Thoracic aorta (tissue), 2 donors: ENCODE data around the gene STAU1. TPM values are rescaled to one million over a fixed set of nuclear protein-coding genes. Genes with fewer than 3 reads are reported as not detected.
"Not testable (repeated sequence)": the region's sequence is repeated elsewhere in the genome, so short reads cannot be mapped to it uniquely, and the experiment has no call there.

ENCODE experiments used
- ATAC-seq: fragments of 150-250 bp; one replicate; pipeline ENCODE4 v1.8.0; 2017; ENCODE audit warnings: low read depth; ENCODE audit not compliant: insufficient number of reproducible peaks, low FRiP score
- DNase-seq: peaks from one replicate; pipeline ENCODE4 v3.0.0-alpha.2; 2020; ENCODE audit warnings: low spot score
- H3K27ac ChIP-seq, 2 donors: fragments of 200-600 bp; sonication (generic); 1 replicate in 1 of 2; 2 replicates in 1 of 2; pipeline ENCODE4 v1.5.1; 2016; ENCODE audit warnings: mild to moderate bottlenecking in 2 of 2, moderate library complexity in 2 of 2
- H3K27me3 ChIP-seq: fragments of 200-600 bp; sonication (generic); replicated peaks from 2 replicates; pipeline ENCODE4 v1.6.0; 2016; ENCODE audit warnings: mild to moderate bottlenecking; ENCODE audit not compliant: insufficient read depth
- H3K36me3 ChIP-seq: fragments of 200-600 bp; sonication (generic); one replicate; pipeline ENCODE4 v1.5.1; 2016
- H3K4me1 ChIP-seq, 2 donors: fragments of 200-600 bp; sonication (generic); 1 replicate in 1 of 2; 2 replicates in 1 of 2; pipeline versions ENCODE4 v1.5.1 to v1.6.0; 2016; ENCODE audit warnings: low read depth in 2 of 2, mild to moderate bottlenecking in 1 of 2; ENCODE audit not compliant: control insufficient read depth in 1 of 2
- H3K4me3 ChIP-seq: fragments of 200-600 bp; sonication (generic); 2 replicates; pipeline ENCODE4 v1.5.1; 2016; ENCODE audit warnings: mild to moderate bottlenecking
- H3K9me3 ChIP-seq: fragments of 200-600 bp; sonication (generic); 2 replicates; pipeline ENCODE4 v1.5.1; 2016
- total RNA-seq, 2 donors: library from RNA; depleted of rRNA; stranded (reverse); fragments of >200 nt; gene quantifications; one replicate each; pipeline versions ENCODE4 v1.1.0 to v1.2.3, GENCODE V29; 2016
- TF ChIP-seq, protein P1 (sequence below): fragments of 200-600 bp; sonication (generic); IDR thresholded peaks from one replicate; pipeline ENCODE4 v1.5.1; 2019; ENCODE audit warnings: antibody characterized with exemption

The STAU1 gene
- total RNA-seq, 2 donors from 2014 or later, result 54.0 to 94.2 TPM

DNA sequence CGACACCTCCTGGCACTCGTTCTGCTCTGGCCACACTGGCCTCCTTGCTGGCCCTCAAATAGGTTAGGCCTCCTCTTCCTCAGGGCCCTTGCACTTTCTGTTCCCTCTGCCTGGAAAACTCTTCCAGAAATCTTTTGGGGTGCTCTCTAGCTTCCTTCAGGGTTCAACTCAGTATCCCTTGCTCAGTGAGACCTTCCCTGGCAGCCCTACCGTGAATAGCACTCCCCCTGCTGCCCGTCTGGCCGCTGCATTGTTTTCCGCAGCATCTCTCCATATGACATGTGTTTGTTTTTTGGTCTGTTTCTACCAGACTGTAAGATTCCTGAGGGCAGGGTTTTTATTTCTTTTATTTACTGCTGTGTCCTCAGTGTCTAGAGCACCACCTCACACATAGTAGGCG is 37.8 kb upstream of the STAU1 start:
- Histone ChIP-seq H3K27ac (no peak overlapping the region), H3K36me3 (peaks cover 58% of the 10 kb centered on the region), H3K9me3 (no peaks in the 10 kb centered on the region), H3K27me3 (no peaks in the 10 kb centered on the region), H3K4me3 (no peak overlapping the region), H3K4me1 (no peaks in the 10 kb centered on the region)
- ATAC-seq (no peak), DNase-seq (no peak)
- TF ChIP-seq, protein P1, sequence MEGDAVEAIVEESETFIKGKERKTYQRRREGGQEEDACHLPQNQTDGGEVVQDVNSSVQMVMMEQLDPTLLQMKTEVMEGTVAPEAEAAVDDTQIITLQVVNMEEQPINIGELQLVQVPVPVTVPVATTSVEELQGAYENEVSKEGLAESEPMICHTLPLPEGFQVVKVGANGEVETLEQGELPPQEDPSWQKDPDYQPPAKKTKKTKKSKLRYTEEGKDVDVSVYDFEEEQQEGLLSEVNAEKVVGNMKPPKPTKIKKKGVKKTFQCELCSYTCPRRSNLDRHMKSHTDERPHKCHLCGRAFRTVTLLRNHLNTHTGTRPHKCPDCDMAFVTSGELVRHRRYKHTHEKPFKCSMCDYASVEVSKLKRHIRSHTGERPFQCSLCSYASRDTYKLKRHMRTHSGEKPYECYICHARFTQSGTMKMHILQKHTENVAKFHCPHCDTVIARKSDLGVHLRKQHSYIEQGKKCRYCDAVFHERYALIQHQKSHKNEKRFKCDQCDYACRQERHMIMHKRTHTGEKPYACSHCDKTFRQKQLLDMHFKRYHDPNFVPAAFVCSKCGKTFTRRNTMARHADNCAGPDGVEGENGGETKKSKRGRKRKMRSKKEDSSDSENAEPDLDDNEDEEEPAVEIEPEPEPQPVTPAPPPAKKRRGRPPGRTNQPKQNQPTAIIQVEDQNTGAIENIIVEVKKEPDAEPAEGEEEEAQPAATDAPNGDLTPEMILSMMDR, result no peak

DNA sequence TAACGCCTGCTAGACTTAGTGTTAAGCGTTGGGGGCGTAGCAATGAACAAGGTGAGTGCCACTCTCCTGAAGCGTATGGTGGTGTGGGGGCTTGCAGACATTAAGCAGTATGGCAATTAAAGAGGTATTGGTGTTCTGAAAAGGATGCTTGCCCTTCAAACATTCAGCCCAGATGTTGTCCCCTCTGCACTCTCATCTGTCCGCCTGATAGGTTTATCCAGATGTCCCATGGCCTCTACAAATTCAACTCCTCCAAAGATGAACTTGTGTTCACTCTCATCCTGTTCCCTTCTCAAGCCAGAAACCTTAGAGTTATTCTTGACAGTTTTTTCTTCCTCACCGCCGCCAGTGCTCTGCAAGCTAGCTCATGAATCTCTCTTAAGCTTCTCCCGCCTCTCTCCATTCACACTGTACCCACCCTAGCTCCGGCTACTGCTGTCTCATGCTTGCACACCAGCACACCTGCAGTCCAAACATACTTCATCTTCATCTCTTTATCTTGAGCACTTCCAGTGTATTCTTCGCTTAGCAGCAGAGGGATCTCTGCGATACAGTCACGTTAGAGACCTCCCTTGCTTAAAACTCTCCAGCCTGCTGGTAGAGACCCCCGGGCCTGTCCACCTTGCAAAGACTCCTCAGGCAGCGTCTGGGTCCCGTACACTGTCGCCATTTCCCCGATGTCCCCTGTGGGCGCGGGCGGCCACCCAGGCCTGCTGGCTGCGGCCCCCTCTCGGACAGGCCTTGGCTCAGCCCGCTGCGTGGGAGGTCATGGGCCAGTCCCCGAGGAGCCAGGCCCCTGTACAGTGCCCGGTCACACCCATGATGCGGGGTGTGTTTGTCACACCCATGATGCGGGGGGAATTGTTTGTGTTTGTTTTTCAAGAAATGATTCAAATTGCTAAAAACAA is 32.0 kb upstream of the STAU1 start:
- TF ChIP-seq, protein P1, result no peak
- peaks cover 4 to 14% of the 10 kb centered on the region in 2 donors for H3K4me1 ChIP-seq
- no peaks in the 10 kb centered on the region for H3K9me3 ChIP-seq
- peak overlapping the region; percentile 89 for H3K4me3 ChIP-seq
- no peaks in the 10 kb centered on the region for H3K27me3 ChIP-seq
- no peak for ATAC-seq
- peaks cover 25% of the 10 kb centered on the region for H3K36me3 ChIP-seq
- H3K27ac ChIP-seq, result peak overlapping the region; percentile 71 to 72
- no peak for DNase-seq

DNA sequence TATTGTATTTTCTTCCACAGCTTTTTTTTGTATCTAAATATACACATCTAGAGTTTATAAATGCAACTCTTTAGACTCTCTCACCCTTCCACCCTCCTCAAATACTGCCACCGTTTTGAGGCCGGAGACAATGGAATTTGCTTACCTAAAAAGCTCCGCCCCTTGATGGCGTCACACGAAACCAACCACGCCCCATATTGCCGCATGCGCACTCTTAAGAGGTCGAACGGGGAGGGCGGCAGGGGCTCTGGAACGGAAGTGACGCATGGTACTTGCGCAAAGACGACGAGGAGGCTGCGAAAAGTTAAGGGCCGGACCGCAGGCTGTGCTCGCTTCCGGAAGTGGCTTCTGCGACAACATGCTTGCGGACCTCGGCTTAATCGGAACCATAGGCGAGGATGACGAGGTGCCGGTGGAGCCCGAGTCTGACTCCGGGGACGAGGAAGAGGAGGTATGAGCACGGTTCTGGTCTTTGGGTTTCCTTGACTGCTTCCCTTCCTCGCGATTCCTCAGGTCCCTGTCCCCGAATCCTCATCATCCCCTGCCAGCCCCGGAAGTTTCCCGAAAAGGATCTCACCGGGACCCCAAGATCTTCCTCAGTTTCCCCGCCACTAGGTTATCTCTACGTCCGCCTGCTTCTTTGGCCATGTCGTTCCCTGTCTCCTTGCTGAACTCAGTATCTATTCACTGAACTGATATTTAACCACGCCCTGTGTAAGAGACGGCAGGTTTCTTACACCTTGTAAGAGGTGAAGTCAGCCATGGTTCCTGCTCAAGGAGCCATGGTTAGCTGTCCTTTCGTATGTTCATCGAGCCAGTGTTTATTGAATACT is 31.2 kb upstream of the STAU1 start, which contains the start of gene DDX27:
TSS of gene DDX27 (plus strand) at position 326 of the 833 bp plus-strand sequence. CDS start at position 359, 33 bp downstream.
- H3K27me3 ChIP-seq, result no peaks in the 10 kb centered on the region
- TF ChIP-seq, protein P1, result no peak
- H3K4me1 ChIP-seq, result peaks cover 4 to 14% of the 10 kb centered on the region in 2 donors
- DNase-seq (peak; percentile 83), ATAC-seq (peak; percentile 97)
- peak within 1 kb of the TSS; percentile 71 to 72 for H3K27ac ChIP-seq
- H3K36me3 ChIP-seq, result peaks cover 17% of the 10 kb centered on the region
- peak within 1 kb of the TSS; percentile 89 for H3K4me3 ChIP-seq
- no peaks in the 10 kb centered on the region for H3K9me3 ChIP-seq

DNA sequence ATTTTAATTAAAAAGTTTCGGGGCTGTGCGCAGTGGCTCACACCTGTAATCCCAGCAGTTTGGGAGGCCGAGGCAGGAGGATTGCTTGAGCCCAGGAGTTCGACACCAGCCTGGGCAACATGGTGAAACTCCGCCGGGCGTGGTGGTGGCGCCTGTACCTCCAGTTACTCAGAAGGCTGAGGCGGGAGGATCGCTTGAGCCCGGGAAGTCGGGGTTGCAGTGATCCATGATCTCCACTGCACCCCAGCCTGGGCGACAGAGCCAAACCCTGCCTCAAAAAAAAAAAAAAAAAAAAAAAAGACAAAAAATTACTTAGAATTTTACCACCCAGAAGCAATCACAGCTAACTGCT is 30.6 kb upstream of the STAU1 start:
- H3K36me3 ChIP-seq, result peaks cover 13% of the 10 kb centered on the region
- H3K9me3 ChIP-seq, ATAC-seq, H3K27me3 ChIP-seq, DNase-seq: not testable (repeated sequence)
- peak overlapping the region; percentile 2 to 71 for H3K27ac ChIP-seq
- H3K4me3 ChIP-seq, result peak overlapping the region; percentile 89
- peaks cover 4 to 14% of the 10 kb centered on the region in 2 donors for H3K4me1 ChIP-seq

DNA sequence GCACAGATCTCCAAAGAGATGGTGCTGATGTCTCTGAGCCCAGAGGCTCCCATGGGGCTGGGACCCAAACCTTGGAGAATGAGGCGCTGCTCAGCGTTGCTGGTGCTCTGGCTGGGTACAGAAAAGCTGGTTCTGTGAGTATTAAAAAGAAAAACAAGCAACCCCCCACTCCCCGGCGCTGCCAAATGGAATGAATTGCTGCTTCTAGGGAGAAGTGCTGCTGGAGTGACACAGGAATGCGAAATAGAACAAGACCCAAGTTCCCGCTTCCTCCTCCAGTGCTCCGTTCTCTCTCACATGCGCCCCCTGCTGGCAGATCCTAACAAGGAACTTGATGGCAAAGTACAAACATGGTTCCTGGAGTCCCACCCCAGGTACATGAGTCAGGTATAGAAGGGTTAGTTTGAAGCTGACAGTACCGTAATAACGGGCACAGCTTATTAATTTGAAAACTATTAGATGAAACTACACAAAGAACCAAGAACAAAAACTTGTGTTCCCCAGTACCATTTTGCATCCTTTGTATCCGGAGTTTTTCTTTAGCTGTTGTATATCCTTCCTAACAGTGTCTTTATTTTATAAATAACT is 29.0 kb upstream of the STAU1 start:
- H3K27ac ChIP-seq, result no peak overlapping the region
- ATAC-seq, result peak; percentile 44
- peak; percentile 92 for DNase-seq
- peak overlapping the region; percentile 42 for H3K4me3 ChIP-seq
- TF ChIP-seq, protein P1, result peak; percentile 91
- H3K27me3 ChIP-seq, result no peaks in the 10 kb centered on the region
- no peaks in the 10 kb centered on the region for H3K9me3 ChIP-seq
- peaks cover 4 to 14% of the 10 kb centered on the region in 2 donors for H3K4me1 ChIP-seq
- H3K36me3 ChIP-seq, result peaks cover under 1% of the 10 kb centered on the region
